HEK293 (cell line): ENCODE data around the gene MGAT4A.

ENCODE experiments used
- ELK4 ChIP-seq: IDR thresholded peaks from 2 replicates; pipeline ENCODE4 v1.6.1; 2011; ENCODE audit warnings: mild to moderate bottlenecking, low read depth, low read length, borderline replicate concordance
- PRDM1 ChIP-seq: fragments of 450-650 bp; formaldehyde crosslinking; IDR thresholded peaks from 2 replicates; pipeline ENCODE4; 2016; ENCODE audit warnings: missing biosample characterization, missing genetic modification characterization
- ZBTB21 ChIP-seq: fragments of 450-650 bp; formaldehyde crosslinking; IDR thresholded peaks from 2 replicates; pipeline ENCODE4 v1.5.1; 2017; ENCODE audit warnings: missing biosample characterization, missing genetic modification characterization
- ZNF350 ChIP-seq: fragments of 450-650 bp; formaldehyde crosslinking; IDR thresholded peaks from 2 replicates; pipeline ENCODE4 v1.5.0; 2017; ENCODE audit warnings: missing biosample characterization, mild to moderate bottlenecking, missing genetic modification characterization

DNA sequence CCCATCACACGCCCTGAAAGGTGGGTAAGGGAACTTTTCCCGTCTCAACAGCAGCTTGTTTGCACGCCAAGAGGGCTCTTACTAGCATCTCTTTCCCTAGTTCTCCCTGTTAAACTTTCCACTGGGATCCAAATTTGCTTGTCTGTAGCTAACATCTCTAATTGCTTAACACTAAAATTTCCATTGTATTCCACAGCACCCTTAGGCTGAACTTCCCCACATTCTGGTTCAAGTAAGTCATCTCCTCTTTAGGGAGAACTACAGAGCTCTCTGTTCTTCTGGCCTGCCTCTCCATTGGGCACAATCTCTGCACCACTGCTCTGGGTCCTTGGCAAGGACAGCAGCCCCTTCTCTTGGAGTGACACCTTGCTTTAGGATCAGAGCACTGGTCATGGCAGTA is 98.6 kb downstream of the MGAT4A start:
- no peak for TF ChIP-seq ZNF350 (tag by site-specific recombination)
- no peak for TF ChIP-seq ELK4
- no peak for TF ChIP-seq PRDM1 (tag by site-specific recombination)
- TF ChIP-seq ZBTB21 (tag by site-specific recombination): no peak
